Panc1 (cell line): ENCODE data around the gene HK2. TPM values are rescaled to one million over a fixed set of nuclear protein-coding genes. Genes with fewer than 3 reads are reported as not detected.

Experiments
- ATAC-seq: fragments of 200-7000 bp; cut with Tn5 transposase; 2 replicates; pipeline ENCODE4 v1.9.1; 2020; ENCODE audit warnings: mild to moderate bottlenecking, moderate library complexity
- BruUV-seq: library from RNA; stranded (reverse); fragments of 400-500 nt; replicated peaks from 2 replicates; lab custom pipeline; 2021; lab: Mats Ljungman, UMichigan
- CTCF ChIA-PET: fragments of 300-600 bp; sonication (Branson Sonifier 250); formaldehyde crosslinking; loops from one replicate; lab custom pipeline; 2022; ENCODE audit warnings: antibody characterized with exemption; lab: Charles Lee
- POLR2A ChIA-PET: fragments of 300-600 bp; sonication (Branson Sonifier 250); formaldehyde crosslinking; loops from one replicate; lab custom pipeline; 2022; ENCODE audit warnings: antibody characterized with exemption; lab: Charles Lee
- DNase-seq: peaks from one replicate; pipeline ENCODE4 v3.0.0-alpha.2; 2010; ENCODE audit warnings: low read depth, low spot score
- H3K27ac ChIP-seq: 2 replicates; pipeline ENCODE4 v1.5.1; 2011; ENCODE audit warnings: mild to moderate bottlenecking, low read length, inconsistent platforms
- H3K27me3 ChIP-seq: fragments of 200-500 bp; sonication (Bioruptor generic); 2 replicates; pipeline ENCODE4 v1.6.0; 2014; ENCODE audit warnings: low read length, inconsistent platforms; ENCODE audit not compliant: control insufficient read depth, insufficient read depth
- H3K36me3 ChIP-seq: fragments of 200-500 bp; sonication (Bioruptor generic); 2 replicates; pipeline ENCODE4 v1.5.1; 2014; ENCODE audit warnings: inconsistent platforms, mild to moderate bottlenecking, low read length, moderate library complexity; ENCODE audit not compliant: control insufficient read depth, insufficient read depth
- H3K4me1 ChIP-seq: 2 replicates; pipeline ENCODE4 v1.5.1; 2011; ENCODE audit warnings: inconsistent platforms, mild to moderate bottlenecking, low read length, moderate library complexity; ENCODE audit not compliant: control insufficient read depth, insufficient read depth
- H3K4me3 ChIP-seq, 2 experiments: 2 replicates each; pipeline ENCODE4 v1.5.1; 2011 to 2012; ENCODE audit warnings: low read depth in 2 of 2, low read length in 2 of 2, mild to moderate bottlenecking in 2 of 2, inconsistent platforms in 1 of 2, moderate library complexity in 1 of 2
- H3K9me3 ChIP-seq: fragments of 200-500 bp; sonication (Bioruptor generic); 2 replicates; pipeline ENCODE4 v1.5.1; 2014; ENCODE audit warnings: low read depth, mild to moderate bottlenecking, inconsistent platforms, low read length, moderate library complexity; ENCODE audit not compliant: control insufficient read depth, insufficient read depth
- CTCF ChIP-seq: fragments of 450-650 bp; IDR thresholded peaks from 2 replicates; pipeline ENCODE4 v1.5.1; 2017; ENCODE audit warnings: mild to moderate bottlenecking
- POLR2AphosphoS5 ChIP-seq: IDR thresholded peaks from 2 replicates; pipeline ENCODE4 v1.6.1; 2012; ENCODE audit warnings: mild to moderate bottlenecking, low read depth, low read length, moderate library complexity
- SIN3A ChIP-seq: IDR thresholded peaks from 2 replicates; pipeline ENCODE4 v1.6.1; 2012; ENCODE audit warnings: low read depth, mild to moderate bottlenecking, low read length, moderate library complexity, borderline replicate concordance; ENCODE audit not compliant: insufficient read depth
- TCF7L2 ChIP-seq: IDR thresholded peaks from 2 replicates; pipeline ENCODE4 v1.6.1; 2011; ENCODE audit warnings: mild to moderate bottlenecking, low read depth, low read length, inconsistent platforms
- in situ Hi-C: cut with HindIII; loops from 2 replicates; pipeline ENCODE4 v1.10.0; 2016; ENCODE audit warnings: low sequenced_read_pairs, low pct_unique_long_range_greater_than_20kb
- intact Hi-C: fragments of 100-400 bp; cut with micrococcal nuclease; formaldehyde crosslinking; loops from one replicate; pipeline ENCODE4 v1.10.0; 2022; ENCODE audit not compliant: unreplicated experiment
- total RNA-seq: library from RNA; stranded (reverse); gene quantifications from one replicate; pipeline ENCODE4 v1.2.1, GENCODE V29; 2021; ENCODE audit not compliant: unreplicated experiment
- TF ChIP-seq, protein P1 (sequence below), 2 experiments: IDR thresholded peaks; 2 replicates each; pipeline ENCODE4 v1.6.1; 2011 to 2012; ENCODE audit warnings: low read depth in 2 of 2, control low read depth in 1 of 2, low read length in 1 of 2, mild to moderate bottlenecking in 1 of 2, moderate library complexity in 1 of 2; ENCODE audit not compliant: insufficient read depth in 1 of 2

HK2 gene
- total RNA-seq, 1 experiment from 2014 or later: 1.7 TPM

DNA sequence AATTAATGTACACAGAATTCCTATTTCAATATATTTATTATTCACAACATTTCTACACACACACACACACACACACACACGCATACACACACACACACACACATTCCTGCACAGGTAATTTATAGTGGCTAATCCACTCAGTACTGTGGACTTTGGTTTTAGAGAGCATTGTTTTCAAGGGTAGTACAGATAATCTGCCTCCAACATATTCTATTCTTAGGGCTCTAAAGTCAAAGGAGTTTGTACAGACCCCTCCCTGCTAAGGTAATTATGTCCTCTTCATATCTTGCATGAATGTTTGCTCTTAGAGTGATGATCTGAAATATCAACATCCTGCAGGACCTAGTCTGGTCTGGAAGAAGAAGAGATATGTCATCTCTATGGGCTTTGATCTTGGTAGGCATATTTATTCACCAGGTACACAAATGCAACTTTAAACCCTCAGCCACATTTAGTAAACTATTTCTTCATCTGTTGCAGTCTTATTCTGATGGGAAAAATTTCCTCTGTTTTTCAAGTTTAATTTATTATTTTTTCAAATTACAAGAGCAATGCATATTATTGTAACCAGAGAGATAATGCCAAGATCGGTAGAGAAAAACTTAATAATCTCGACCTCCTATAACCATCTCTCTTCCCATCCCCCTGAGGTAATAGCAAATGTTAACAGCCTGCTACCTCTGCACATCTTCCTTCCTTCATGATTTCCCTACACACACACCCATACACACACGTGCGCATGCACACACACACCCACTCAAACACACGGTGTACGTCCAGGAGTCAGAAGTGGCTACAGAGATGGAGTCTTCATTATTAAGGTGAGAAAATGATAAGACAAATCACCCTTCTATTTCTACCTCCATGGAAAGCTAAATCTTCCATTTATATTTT, 106.2 kb downstream of the HK2 start:
- Histone ChIP-seq H3K36me3 (no peaks in the 10 kb centered on the region), H3K27ac (no peak overlapping the region), H3K9me3 (no peaks in the 10 kb centered on the region), H3K4me1 (no peaks in the 10 kb centered on the region), H3K4me3 (no peak overlapping the region), H3K27me3 (no peaks in the 10 kb centered on the region; the same call in 1 of the 2 replicates)
- TF ChIP-seq CTCF (no peak), SIN3A (no peak), TCF7L2 (no peak), POLR2AphosphoS5 (no peak)
- TF ChIP-seq, protein P1, sequence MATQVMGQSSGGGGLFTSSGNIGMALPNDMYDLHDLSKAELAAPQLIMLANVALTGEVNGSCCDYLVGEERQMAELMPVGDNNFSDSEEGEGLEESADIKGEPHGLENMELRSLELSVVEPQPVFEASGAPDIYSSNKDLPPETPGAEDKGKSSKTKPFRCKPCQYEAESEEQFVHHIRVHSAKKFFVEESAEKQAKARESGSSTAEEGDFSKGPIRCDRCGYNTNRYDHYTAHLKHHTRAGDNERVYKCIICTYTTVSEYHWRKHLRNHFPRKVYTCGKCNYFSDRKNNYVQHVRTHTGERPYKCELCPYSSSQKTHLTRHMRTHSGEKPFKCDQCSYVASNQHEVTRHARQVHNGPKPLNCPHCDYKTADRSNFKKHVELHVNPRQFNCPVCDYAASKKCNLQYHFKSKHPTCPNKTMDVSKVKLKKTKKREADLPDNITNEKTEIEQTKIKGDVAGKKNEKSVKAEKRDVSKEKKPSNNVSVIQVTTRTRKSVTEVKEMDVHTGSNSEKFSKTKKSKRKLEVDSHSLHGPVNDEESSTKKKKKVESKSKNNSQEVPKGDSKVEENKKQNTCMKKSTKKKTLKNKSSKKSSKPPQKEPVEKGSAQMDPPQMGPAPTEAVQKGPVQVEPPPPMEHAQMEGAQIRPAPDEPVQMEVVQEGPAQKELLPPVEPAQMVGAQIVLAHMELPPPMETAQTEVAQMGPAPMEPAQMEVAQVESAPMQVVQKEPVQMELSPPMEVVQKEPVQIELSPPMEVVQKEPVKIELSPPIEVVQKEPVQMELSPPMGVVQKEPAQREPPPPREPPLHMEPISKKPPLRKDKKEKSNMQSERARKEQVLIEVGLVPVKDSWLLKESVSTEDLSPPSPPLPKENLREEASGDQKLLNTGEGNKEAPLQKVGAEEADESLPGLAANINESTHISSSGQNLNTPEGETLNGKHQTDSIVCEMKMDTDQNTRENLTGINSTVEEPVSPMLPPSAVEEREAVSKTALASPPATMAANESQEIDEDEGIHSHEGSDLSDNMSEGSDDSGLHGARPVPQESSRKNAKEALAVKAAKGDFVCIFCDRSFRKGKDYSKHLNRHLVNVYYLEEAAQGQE (IDR thresholded peaks at IDR 0.05; ENCODE audit: insufficient read depth in 1 of 2, low read depth in 2 of 2, low read length in 1 of 2): no peak
- ChIA-PET POLR2A (no interaction called here), CTCF (interaction anchor here (0.5 kb wide), 1 partner anchor 38 kb away, joined by 8 read pairs; no protein-coding TSS in a partner anchor)
- no peak for ATAC-seq
- in situ Hi-C loops (no loop called here), intact Hi-C loops (no loop called here)
- BruUV-seq: no TSS peak
- no peak for DNase-seq

DNA sequence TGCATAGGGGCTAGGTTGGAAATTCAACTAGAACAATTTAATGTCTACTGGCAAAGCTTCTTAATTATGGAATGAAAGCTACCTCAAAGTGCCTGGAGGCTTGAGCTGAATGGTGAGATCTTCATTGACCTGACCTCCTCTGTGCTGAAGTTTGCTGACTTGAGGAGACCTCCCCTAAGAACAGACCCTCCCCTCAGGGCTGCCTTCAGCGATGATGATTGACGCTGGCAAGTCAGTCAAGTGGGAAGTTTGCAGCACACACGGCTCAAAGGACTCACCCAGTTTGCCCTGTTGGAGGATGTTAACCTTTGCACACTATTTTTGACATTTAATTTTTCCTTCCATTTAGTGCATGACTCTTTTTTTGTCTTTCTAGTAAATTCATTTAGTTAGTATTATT, 107.4 kb downstream of the HK2 start:
- Histone ChIP-seq H3K4me1 (no peaks in the 10 kb centered on the region), H3K4me3 (no peak overlapping the region), H3K27me3 (no peaks in the 10 kb centered on the region; the same call in 1 of the 2 replicates), H3K27ac (no peak overlapping the region), H3K9me3 (no peaks in the 10 kb centered on the region), H3K36me3 (no peaks in the 10 kb centered on the region)
- TF ChIP-seq, protein P1 (IDR thresholded peaks at IDR 0.05; ENCODE audit: insufficient read depth in 1 of 2, low read depth in 2 of 2, low read length in 1 of 2): no peak
- TF ChIP-seq TCF7L2 (no peak), CTCF (no peak), POLR2AphosphoS5 (no peak), SIN3A (no peak)
- intact Hi-C loops: no loop called here
- BruUV-seq: no TSS peak
- in situ Hi-C loops: no loop called here
- ATAC-seq: no peak
- ChIA-PET POLR2A (no interaction called here), CTCF (no interaction called here)
- no peak for DNase-seq
